OCI-LY7 (cell line): Measurements from ENCODE around the gene CMTM1. TPM values are rescaled to one million over a fixed set of nuclear protein-coding genes. Genes with fewer than 3 reads are reported as not detected.

ENCODE experiments used
- BruUV-seq: library from RNA; stranded (reverse); fragments of 400-500 nt; replicated peaks from 2 replicates; lab custom pipeline; 2021; lab: Mats Ljungman, UMichigan
- CTCF ChIA-PET: fragments of 300-600 bp; sonication (Branson Sonifier 250); formaldehyde crosslinking; loops from one replicate; lab custom pipeline; 2022; ENCODE audit warnings: antibody characterized with exemption; ENCODE audit not compliant: unreplicated experiment; lab: Charles Lee
- POLR2A ChIA-PET: fragments of 300-600 bp; sonication (Branson Sonifier 250); formaldehyde crosslinking; loops from one replicate; lab custom pipeline; 2022; ENCODE audit warnings: antibody characterized with exemption; lab: Charles Lee
- DNase-seq: peaks from one replicate; pipeline ENCODE4 v3.0.0-alpha.2; 2015; ENCODE audit warnings: low spot score
- H2AFZ ChIP-seq: fragments of 200-600 bp; sonication (generic), shearing (Covaris generic); 2 replicates; pipeline ENCODE4 v1.6.1; 2014; ENCODE audit warnings: mild to moderate bottlenecking, antibody characterized with exemption, low read length, moderate library complexity
- H3K27ac ChIP-seq: fragments of 200-600 bp; sonication (generic); 2 replicates; pipeline ENCODE4 v1.5.1; 2014; ENCODE audit warnings: mixed run types, low read depth, mild to moderate bottlenecking, moderate library complexity, low read length, inconsistent platforms; ENCODE audit not compliant: poor library complexity, severe bottlenecking
- H3K36me3 ChIP-seq: fragments of 200-600 bp; sonication (generic); 2 replicates; pipeline ENCODE4 v1.6.1; 2014; ENCODE audit warnings: mild to moderate bottlenecking, antibody characterized with exemption, low read length, moderate library complexity, mixed read lengths; ENCODE audit not compliant: insufficient read depth
- H3K4me1 ChIP-seq: fragments of 200-600 bp; sonication (generic); 2 replicates; pipeline ENCODE4 v1.5.1; 2014; ENCODE audit warnings: mild to moderate bottlenecking, low read length; ENCODE audit not compliant: insufficient read depth, poor library complexity, severe bottlenecking
- H3K4me2 ChIP-seq: fragments of 200-600 bp; sonication (generic); 2 replicates; pipeline ENCODE4 v1.6.1; 2014; ENCODE audit warnings: mild to moderate bottlenecking, low read length
- H3K4me3 ChIP-seq: fragments of 200-600 bp; sonication (generic); 2 replicates; pipeline ENCODE4 v1.5.1; 2014; ENCODE audit warnings: mild to moderate bottlenecking, low read depth, low read length; ENCODE audit not compliant: poor library complexity, severe bottlenecking
- H3K79me2 ChIP-seq: fragments of 200-600 bp; sonication (generic); 2 replicates; pipeline ENCODE4 v1.6.1; 2016; ENCODE audit warnings: low read depth, mild to moderate bottlenecking, low read length, moderate library complexity, mixed read lengths; ENCODE audit not compliant: insufficient read depth
- H3K9me2 ChIP-seq: fragments of 200-600 bp; sonication (generic); 2 replicates; pipeline ENCODE4 v1.6.1; 2016; ENCODE audit warnings: mild to moderate bottlenecking, low read length, mixed read lengths; ENCODE audit not compliant: insufficient read depth
- H3K9me3 ChIP-seq: fragments of 200-600 bp; sonication (generic); 2 replicates; pipeline ENCODE4 v1.6.1; 2014; ENCODE audit warnings: mild to moderate bottlenecking, mixed run types, low read length, mixed read lengths
- H4K20me1 ChIP-seq: fragments of 200-600 bp; sonication (generic); 2 replicates; pipeline ENCODE4 v1.6.1; 2014; ENCODE audit warnings: mild to moderate bottlenecking, antibody characterized with exemption, low read length, moderate library complexity, mixed read lengths; ENCODE audit not compliant: insufficient read depth
- CTCF ChIP-seq: fragments of 200-600 bp; sonication (generic); conservative IDR thresholded peaks from 2 replicates; pipeline ENCODE4 v1.5.1; 2014; ENCODE audit warnings: mild to moderate bottlenecking, antibody characterized with exemption, low read length, moderate library complexity, mixed read lengths
- EZH2phosphoT487 ChIP-seq: fragments of 200-600 bp; sonication (generic); IDR thresholded peaks from 2 replicates; pipeline ENCODE4 v1.6.1; 2018; ENCODE audit warnings: low read depth, borderline replicate concordance, mild to moderate bottlenecking, mixed run types, antibody characterized with exemption, low read length, moderate library complexity, mixed read lengths
- intact Hi-C: fragments of 100-400 bp; cut with micrococcal nuclease; formaldehyde crosslinking; loops from one replicate; pipeline ENCODE4 v1.10.0; 2022; ENCODE audit not compliant: unreplicated experiment
- total RNA-seq, 2 experiments: library from RNA; depleted of rRNA in 1 of 2; stranded (reverse); fragments of >200 nt in 1 of 2; shearing (Covaris generic) in 1 of 2; gene quantifications; 2 replicates each; pipeline ENCODE4 v1.2.3, GENCODE V29; 2014 to 2022

Gene CMTM1
- total RNA-seq, 2 experiments from 2014 or later: 8.5 to 10.6 TPM

DNA sequence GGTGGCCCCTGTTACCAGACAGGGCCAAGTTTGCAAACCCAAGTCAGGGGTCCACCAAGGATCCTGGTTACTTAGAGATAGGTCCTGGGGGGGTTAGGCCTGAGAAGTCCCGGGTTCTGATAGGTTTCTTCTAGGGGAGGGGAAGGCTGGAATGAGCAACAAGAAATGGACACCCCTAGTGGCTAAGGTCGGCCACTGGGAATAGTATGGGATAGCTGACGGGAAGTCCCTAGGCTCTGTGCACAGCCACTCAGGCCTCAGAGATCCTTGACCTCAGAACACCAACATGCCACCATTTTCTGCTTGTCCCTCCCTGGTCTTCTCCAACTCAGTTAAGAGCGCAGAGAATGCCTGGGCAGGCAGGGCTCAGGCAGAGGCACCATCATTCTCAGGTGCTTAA lies 29.7 kb upstream of the CMTM1 start:
- Histone ChIP-seq H3K4me3 (no peak overlapping the region), H3K9me3 (no peaks in the 10 kb centered on the region), H3K36me3 (no peaks in the 10 kb centered on the region), H4K20me1 (no peaks in the 10 kb centered on the region), H2AFZ (no peak overlapping the region), H3K79me2 (no peaks in the 10 kb centered on the region), H3K27ac (no peak overlapping the region), H3K9me2 (no peaks in the 10 kb centered on the region), H3K4me1 (peaks cover 22% of the 10 kb centered on the region), H3K4me2 (no peak overlapping the region)
- TF ChIP-seq CTCF: no peak
- TF ChIP-seq EZH2phosphoT487: no peak
- POLR2A ChIA-PET: interaction anchor here (0.5 to 0.6 kb wide), 2 partner anchors 7 to 9 kb away, joined by 3 read pairs; no protein-coding TSS in a partner anchor
- BruUV-seq: no TSS peak
- CTCF ChIA-PET: interaction anchor here (0.9 kb wide), 1 partner anchor 15 kb away, joined by 3 read pairs; no protein-coding TSS in a partner anchor
- intact Hi-C loops: no loop called here
- DNase-seq: no peak

- no peaks in the 10 kb centered on the region for H4K20me1 ChIP-seq
- H3K27ac ChIP-seq: no peak overlapping the region
- no peaks in the 10 kb centered on the region for H3K79me2 ChIP-seq
- no peak overlapping the region for H2AFZ ChIP-seq
- DNase-seq: no peak
- no peak overlapping the region for H3K4me3 ChIP-seq
- no peaks in the 10 kb centered on the region for H3K9me2 ChIP-seq
- no peaks in the 10 kb centered on the region for H3K9me3 ChIP-seq
- H3K4me2 ChIP-seq: no peak overlapping the region
- no peaks in the 10 kb centered on the region for H3K36me3 ChIP-seq
- ChIA-PET CTCF (interaction anchor here (0.9 kb wide), 1 partner anchor 16 kb away, joined by 3 read pairs; no protein-coding TSS in a partner anchor), POLR2A (no interaction called here)
- intact Hi-C loops: no loop called here
- no peak for TF ChIP-seq CTCF
- no peak for TF ChIP-seq EZH2phosphoT487
- peaks cover 22% of the 10 kb centered on the region for H3K4me1 ChIP-seq
- BruUV-seq: no TSS peak
Measured at GRCh38 chr16:66537236-66537635, 29.0 kb upstream of the CMTM1 start.

GRCh38 chr16:66538910-66539309 lies 27.3 kb upstream of the CMTM1 start:
- Histone ChIP-seq H3K4me3 (no peak overlapping the region), H4K20me1 (no peaks in the 10 kb centered on the region), H2AFZ (no peak overlapping the region), H3K9me2 (no peaks in the 10 kb centered on the region), H3K4me2 (no peak overlapping the region), H3K79me2 (no peaks in the 10 kb centered on the region), H3K4me1 (peaks cover 27% of the 10 kb centered on the region), H3K27ac (no peak overlapping the region), H3K36me3 (no peaks in the 10 kb centered on the region), H3K9me3 (no peaks in the 10 kb centered on the region)
- CTCF ChIA-PET: interaction anchor here (1.0 kb wide), 1 partner anchor 14 kb away, joined by 3 read pairs; the partner anchor contains the start of gene CKLF
- no TSS peak for BruUV-seq
- TF ChIP-seq CTCF (no peak), EZH2phosphoT487 (no peak)
- POLR2A ChIA-PET: interaction anchor here (0.7 to 3.6 kb wide), 3 partner anchors 10 to 13 kb away, joined by 3 to 23 read pairs (median 15); partner anchors contain the start of gene CKLF
- no peak for DNase-seq
- intact Hi-C loops: loop anchor here (2.0 kb wide), 1 partner anchor 14 kb away; no protein-coding TSS in a partner anchor
